Stimulated activated CD8-positive, alpha-beta memory T cell treated with anti-CD3 and anti-CD28 coated beads, Interleukin-2, amount 100 ng/mL, for 1 hour (primary cell): Measurements from ENCODE around the gene RNASE13.

ENCODE experiments used
- DNase-seq, 2 donors: peaks; one replicate each; pipeline ENCODE4 v3.0.0-alpha.2; 2020; ENCODE audit warnings: low read depth in 2 of 2

Gene RNASE13, protein sequence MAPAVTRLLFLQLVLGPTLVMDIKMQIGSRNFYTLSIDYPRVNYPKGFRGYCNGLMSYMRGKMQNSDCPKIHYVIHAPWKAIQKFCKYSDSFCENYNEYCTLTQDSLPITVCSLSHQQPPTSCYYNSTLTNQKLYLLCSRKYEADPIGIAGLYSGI

DNA sequence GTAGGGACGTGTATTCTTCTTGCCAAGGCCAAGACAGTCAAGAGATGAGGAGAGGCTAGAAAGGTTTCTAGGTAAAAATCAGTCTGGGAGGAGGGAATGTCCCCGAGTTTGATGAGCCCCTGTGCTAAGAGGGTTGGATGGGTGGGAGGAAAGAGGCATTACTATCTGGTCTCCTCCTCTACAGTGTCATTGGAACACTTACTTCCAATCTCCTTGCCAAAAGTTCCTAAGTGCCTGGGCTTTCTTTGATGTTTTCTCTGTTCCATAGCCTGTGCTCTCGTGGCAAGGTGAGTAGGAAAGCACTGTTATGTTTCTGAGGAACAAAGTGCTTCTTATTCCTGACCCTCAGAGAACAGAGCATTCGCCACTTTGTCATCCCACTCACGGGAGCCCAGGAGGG is at the start of gene RNASE13:
TSS of gene RNASE13 (minus strand) at position 101 of the 400 bp plus-strand sequence. CDS start 519 bp downstream, outside the sequence.
- no peak for DNase-seq

DNA sequence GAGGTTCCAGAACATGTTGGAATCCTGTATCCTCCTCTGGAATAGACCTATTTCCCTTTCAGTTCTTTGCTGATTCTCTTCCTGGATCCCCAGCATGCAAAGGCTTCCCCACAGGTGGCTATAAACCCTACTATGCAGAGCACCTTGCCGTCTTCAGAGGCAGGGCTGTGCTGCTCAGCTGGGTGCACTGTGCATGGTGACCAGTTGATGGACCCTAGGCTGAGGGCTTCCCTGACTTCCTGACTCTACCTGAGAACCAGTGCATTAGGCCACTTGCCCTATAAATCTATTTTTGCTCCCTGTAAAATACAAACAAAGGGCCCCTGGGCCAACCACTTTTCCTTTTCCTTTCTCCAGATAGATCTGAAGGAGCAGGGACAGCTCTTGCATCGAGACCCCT is 49.8 kb upstream of the RNASE13 start:
- no peak for DNase-seq

DNA sequence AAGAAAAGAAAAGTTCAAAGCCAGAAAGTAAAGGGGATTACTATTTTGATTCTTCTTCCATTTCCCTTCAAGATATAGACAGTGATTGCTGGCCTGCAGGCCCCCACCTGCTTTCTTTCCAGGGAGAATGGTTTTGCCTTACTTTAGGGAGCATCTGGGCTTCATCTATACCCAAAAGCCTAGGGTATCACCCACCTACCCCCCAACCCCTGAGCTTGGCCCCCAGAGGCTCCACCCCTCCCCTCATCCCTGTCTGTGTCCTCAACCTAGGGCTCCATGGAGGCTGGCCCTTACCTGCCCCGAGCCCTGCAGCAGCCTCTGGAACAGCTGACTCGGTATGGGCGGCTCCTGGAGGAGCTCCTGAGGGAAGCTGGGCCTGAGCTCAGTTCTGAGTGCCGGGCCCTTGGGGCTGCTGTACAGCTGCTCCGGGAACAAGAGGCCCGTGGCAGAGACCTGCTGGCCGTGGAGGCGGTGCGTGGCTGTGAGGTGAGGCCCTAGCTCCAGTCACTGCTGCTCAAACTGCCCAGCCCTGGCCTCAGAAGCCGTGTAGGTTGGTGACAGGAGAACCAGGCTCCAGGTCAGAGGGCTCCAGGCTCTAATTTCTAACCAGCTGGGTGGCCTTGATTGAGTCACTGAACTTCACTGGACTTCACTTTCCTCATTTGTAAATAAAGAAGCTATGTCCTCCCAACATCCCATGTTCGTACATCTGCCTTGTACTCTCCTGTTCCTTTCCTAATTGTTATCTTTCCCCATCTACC is 49.1 kb upstream of the RNASE13 start:
- no peak for DNase-seq

DNA sequence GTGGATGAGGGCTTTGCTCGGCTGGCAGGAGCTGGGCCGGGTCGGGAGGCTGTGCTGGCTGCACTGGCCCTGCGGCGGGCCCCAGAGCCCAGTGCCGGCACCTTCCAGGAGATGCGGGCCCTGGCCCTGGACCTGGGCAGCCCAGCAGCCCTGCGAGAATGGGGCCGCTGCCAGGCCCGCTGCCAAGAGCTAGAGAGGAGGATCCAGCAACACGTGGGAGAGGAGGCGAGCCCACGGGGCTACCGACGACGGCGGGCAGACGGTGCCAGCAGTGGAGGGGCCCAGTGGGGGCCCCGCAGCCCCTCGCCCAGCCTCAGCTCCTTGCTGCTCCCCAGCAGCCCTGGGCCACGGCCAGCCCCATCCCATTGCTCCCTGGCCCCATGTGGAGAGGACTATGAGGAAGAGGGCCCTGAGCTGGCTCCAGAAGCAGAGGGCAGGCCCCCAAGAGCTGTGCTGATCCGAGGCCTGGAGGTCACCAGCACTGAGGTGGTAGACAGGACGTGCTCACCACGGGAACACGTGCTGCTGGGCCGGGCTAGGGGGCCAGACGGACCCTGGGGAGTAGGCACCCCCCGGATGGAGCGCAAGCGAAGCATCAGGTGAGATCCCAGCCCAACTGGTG is 47.0 kb upstream of the RNASE13 start:
- no peak for DNase-seq

DNA sequence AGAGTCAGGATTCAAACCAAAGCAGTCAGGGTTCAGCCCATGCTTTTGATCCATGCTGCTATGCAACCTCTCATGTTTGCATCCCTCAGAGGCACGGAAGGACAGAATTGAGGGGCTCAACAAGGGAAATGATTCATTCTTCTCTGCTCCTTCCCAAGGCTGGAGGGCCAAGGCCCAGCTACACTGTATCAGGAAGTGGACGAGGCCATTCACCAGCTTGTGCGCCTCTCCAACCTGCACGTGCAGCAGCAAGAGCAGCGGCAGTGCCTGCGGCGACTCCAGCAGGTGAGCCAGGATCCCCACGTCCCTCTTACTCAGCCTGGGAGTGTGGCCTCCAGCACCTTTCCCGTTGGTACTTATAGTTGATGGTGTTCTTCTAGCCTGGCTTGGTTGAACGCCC is 44.1 kb upstream of the RNASE13 start:
- no peak for DNase-seq

DNA sequence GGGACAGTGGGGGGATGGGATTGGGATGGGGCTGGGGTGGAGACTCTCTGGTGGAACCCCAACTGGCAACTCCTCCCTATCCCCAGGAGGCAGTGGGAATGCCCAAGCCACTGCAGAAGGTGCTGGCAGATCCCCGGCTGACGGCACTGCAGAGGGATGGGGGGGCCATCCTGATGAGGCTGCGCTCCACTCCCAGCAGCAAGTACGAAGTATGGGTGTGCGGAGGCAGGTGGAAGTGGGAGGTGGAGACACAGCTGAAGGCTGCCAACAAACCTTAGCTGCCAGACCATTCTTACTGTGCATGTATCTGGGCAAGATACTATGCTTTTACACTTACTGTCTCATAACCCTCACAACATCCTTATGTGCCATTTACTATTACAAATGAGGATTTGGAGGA is 43.7 kb upstream of the RNASE13 start:
- DNase-seq, result no peak

DNA sequence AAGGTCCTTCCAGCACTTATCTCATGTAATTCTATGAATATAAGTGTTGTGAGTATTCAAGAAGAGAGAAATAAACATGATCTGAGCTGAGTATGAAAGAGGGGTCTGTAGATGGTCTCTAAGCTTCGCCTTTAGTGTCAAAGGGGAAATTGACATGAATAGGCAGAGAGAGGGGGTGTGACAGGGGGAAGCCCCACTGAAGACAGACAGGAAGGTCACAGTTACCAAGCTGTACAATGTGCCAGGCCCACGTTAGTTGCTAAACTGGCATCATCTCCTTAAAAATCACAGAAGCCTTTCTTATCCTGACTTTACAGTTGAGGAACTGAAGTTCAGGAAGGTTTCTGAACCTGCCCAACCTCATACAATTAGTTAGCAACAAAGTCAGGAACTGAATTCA is 43.1 kb upstream of the RNASE13 start:
- no peak for DNase-seq

DNA sequence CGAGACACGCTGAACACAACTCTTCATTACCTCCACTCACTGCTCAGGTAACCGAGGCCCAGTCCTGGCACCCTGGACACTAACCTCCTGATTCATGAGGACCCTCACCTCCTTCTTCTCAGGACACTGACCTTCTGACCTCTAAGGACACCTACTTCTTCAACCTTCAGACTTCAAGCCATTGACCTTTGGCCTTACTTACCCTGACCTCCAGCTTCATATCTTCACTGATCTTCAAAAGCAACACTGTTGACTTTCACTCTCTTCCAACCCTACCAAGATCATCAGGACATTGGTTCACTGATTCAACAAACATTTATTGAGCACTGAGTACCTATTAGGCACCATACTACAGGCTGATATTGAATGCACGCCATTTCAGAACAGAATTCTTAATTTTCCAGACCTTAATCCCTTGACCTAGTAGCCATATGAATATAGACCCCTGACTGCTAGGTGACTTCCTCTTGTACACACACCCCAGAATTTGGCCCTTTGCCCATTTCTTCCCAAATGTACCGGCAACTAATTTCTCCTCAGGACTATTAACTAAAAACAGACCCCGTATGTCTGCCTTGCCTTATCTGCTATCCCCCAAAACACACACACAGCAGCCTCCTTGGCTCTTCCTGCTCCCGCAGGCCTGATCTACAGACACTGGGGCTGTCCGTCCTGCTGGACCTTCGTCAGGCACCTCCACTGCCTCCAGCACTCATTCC is 41.3 kb upstream of the RNASE13 start:
- no peak for DNase-seq

DNA sequence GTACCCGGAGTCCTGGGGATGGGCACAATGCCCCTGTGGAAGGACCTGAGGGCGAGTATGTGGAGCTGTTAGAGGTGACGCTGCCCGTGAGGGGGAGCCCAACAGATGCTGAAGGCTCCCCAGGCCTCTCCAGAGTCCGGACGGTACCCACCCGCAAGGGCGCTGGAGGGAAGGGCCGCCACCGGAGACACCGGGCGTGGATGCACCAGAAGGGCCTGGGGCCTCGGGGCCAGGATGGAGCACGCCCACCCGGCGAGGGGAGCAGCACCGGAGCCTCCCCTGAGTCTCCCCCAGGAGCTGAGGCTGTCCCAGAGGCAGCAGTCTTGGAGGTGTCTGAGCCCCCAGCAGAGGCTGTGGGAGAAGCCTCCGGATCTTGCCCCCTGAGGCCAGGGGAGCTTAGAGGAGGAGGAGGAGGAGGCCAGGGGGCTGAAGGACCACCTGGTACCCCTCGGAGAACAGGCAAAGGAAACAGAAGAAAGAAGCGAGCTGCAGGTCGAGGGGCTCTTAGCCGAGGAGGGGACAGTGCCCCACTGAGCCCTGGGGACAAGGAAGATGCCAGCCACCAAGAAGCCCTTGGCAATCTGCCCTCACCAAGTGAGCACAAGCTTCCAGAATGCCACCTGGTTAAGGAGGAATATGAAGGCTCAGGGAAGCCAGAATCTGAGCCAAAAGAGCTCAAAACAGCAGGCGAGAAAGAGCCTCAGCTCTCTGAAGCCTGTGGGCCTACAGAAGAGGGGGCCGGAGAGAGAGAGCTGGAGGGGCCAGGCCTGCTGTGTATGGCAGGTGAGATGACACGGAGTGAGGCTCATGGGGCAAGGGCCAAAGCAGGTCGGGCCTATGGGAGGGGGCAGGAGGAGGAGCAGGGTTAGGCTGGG is 40.0 kb upstream of the RNASE13 start:
- no peak for DNase-seq

DNA sequence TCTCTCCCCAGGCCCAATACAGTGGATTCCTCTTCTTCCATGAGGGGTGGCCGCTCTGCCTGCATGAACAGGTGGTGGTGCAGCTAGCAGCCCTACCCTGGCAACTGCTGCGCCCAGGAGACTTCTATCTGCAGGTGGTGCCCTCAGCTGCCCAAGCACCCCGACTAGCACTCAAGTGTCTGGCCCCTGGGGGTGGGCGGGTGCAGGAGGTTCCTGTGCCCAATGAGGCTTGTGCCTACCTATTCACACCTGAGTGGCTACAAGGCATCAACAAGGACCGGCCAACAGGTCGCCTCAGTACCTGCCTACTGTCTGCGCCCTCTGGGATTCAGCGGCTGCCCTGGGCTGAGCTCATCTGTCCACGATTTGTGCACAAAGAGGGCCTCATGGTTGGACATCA is 39.3 kb upstream of the RNASE13 start:
- DNase-seq, result no peak

DNA sequence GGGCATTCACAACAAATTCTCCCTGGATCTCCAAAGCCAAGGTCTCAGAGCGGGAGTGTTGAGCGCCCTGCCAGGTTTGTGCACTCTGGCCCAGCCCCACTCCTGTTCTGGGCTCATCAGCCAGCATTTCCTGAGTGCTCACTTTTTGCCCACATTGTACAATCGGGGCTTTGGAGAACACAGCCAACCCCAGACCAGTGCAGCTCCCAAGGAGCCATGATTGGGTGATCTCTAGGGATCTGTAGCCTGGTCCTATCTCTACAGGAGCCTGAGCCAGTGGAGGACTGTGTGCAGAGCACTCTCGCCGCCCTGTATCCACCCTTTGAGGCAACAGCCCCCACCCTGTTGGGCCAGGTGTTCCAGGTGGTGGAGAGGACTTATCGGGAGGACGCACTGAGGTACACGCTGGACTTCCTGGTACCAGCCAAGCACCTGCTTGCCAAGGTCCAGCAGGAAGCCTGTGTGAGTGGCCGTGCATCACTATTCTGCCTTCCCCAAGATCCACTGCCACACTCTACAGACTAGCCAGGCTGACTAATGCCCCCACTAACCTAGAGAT is 38.3 kb upstream of the RNASE13 start:
- DNase-seq, result no peak

DNA sequence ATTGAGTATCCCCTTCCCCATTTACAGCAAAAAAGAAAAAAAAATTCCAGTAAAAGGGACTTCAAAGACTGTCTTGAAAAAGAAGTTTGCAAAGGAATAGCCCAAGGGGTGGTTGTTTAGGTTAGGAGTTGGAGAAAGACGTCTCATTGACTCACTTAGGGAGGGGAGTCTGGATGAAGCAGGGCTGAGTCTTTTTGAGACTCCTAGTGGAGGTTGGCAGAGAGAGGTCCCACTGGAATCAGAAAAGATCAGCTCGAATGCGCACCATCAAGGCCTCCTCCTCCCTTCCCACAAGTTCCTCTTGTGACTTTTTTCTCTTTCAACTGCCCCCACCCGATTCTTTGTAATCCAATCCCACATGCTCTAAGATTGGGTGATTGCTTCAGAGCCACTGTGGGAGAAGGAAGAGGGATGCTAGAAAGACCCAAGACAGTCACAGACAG is 37.4 kb upstream of the RNASE13 start:
- DNase-seq, result no peak

DNA sequence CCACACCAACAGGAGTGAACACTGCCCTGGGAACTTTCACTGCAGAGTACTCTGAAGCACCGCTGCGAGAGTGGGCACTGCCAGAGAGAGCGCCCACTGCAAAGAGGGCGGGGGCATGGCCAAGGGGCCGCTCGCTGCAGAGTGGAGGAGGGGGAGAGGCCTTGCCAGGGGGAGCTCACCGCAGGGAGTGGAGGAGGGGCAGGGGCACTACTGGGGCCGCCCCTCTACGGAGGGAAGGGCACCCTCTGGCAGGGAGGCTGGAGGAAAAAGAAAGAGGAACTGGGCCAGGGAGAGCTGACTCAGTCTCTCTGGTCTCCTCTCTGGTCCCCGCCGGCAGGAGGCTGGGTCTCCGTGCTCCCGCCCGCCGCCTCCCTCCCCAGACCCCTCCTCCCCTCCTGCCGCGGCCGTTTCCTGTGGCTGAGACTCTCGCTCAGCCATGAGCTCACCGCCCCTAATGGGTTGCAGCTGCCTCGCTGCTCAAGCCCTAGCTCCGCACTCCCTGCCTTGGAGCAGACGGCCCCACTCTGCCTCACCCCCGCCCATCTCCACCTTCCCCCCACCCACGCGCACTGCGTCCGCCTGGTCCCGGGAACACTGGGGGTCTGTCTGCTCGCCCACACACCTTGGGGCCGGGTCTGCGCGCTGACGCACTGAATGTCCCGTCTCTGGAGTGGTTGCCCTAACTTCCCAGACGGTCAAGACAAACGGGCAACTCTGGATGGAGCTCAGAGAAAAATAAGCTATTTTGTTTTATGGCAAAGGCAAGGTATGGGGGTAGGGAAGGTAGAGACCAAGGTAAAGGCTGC is 36.8 kb upstream of the RNASE13 start:
- no peak for DNase-seq

DNA sequence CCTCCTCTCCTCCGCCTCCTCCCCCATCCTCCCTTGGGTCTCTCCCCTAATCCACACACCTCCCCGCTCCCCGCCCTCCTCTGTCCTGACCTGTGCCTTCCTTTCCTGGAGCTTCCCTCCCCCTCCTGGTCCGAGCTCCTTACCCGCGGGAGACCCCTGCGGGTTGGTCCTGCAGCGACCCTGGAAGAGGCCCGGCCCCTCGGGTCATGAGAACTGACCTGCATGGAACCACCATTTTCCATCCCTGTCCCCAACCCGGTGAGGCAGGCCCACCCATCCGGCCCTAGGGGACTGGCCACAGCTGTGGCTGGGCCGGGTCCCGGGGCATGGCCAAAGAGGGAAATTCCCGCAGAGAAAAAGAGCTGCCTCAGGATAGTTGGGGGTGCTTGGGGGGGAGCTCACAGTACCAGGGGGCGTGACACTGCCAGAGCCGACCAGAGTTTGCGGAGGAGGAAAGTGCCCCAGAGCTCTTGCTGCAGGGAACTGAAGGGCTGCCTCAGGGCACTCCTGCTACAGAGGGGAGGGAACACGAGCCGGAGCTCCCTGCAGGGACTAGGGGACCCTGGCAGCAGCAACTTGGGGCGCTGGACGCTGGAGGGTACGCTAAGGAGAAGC is 36.1 kb upstream of the RNASE13 start:
- no peak for DNase-seq

DNA sequence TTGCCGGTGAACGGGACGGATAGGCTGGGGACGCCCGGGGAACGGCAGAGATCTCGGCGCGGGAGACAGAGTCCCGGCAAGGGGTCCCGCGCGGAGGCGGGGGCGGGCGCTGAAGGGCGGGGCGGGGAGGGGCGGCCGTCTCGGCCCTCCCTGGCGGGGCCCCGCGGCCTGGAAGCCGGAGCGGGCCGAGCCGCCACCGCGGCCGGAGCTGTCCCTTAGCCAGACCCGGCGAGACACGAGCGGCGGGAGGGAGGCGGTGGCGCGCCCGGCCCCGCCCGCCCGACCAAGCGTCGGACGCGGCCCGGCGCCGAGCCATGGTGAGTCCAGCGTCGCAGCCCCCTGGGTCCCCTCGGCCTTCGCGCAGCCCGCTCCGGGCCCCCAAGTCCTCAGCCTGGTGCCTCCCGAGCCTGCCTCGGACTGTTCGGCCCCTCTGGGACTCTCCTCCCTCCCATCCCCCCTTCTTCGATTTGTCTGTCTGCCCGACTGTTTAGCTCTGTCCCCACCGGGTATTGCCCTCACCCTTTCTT is 35.5 kb upstream of the RNASE13 start, which contains the start of gene ARHGEF40:
TSS of gene ARHGEF40 (plus strand) at position 222 of the 527 bp plus-strand sequence. CDS start at position 315, 93 bp downstream.
- no peak for DNase-seq

DNA sequence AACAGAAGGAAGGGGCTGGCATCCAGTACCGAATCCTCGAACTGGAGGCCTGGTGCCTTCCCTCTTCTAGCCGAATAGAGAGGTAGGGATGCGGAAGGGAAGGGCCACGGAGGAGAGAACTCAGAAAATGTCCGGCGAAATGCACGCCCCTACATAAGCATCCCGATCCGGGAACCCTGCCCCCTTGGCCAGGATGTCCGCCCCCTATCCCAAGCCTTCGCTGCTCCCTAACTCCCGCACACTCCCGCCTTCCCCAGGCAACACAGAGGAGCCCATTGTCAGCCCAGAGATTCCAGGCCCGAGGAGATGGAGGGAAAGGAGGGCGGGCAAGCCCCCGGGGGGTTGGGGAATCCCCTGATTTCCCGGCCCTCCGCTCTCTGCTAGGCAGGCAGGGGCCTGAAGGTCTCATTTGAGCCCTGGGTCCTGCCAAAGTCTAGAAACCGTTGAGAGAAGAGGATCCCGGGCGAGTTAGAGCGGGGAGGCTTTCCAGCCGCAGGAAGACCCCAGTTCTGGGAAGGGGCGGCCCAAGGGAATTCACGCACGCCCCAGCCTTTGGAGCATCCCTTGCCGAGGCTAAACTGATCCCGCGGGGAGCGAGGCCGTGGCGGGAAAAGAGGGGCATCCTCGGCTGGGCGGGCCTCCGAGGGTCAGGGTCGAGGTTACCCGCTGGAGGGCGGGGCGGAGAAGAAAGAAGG is 34.9 kb upstream of the RNASE13 start:
- DNase-seq, result no peak

DNA sequence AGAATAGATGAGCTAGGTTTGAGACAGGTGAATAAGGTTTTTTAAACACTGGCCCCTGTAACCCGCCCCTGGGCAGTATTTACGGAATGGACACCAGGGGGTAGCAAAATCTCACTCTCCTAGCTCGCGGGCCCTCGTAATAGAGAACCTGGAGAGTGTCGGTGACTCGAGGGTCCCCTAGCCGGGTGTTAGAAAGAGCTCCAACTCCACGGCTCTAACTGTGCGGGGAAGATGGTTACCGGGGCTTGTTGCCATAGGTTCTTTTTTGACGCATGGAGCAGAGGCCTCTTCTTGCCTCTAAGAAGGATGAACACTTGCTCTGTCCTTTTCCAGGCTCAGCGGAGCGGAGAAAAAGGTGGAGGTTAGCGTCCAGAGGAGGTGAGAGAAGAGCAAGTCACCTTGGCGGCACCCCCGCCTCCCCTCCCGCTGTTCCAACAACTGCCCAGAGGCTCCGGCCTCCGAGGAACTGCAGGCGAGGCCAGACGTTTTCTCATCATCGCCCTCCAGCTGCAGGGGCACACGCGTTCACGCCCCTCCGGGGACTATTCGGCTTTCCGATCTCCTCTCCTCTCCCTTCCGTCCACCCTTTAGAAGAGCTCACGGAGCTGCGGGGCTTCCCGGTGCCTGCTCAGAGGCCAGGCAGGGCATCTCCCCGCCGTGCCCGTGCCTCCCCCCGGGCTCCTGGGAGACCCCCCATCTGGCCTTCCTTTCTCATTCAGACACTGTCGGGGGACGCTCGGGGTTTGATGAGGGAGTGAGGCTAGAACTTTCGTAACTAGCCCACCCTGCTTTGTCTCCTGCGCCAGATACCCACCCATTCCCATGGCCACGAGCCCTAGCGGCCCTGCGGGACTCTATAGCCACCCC is 34.1 kb upstream of the RNASE13 start:
- peak in 1 of 2 donors; percentile 23 for DNase-seq
